Ramos (cell line): ENCODE data around the gene PHC3.

Source experiments
- in situ Hi-C: fragments of 300-500 bp; cut with MboI; formaldehyde crosslinking; loops from one replicate; pipeline ENCODE4 v1.14.3; 2022; ENCODE audit warnings: low sequenced_read_pairs; ENCODE audit not compliant: unreplicated experiment

Gene PHC3

GRCh38 chr3:170081079-170081741 lies 100.3 kb downstream of the PHC3 start:
- in situ Hi-C loops = no loop called here

GRCh38 chr3:170080605-170081004 lies 100.9 kb downstream of the PHC3 start:
- in situ Hi-C loops = no loop called here

GRCh38 chr3:170079536-170080165 lies 101.9 kb downstream of the PHC3 start:
- in situ Hi-C loops = no loop called here

GRCh38 chr3:170078620-170079281 lies 102.8 kb downstream of the PHC3 start:
- in situ Hi-C loops = no loop called here

GRCh38 chr3:170077361-170077760 lies 104.2 kb downstream of the PHC3 start:
- in situ Hi-C loops = no loop called here

GRCh38 chr3:170076715-170077238 lies 104.8 kb downstream of the PHC3 start:
- in situ Hi-C loops = no loop called here

- in situ Hi-C loops = no loop called here
Measured at GRCh38 chr3:170075441-170076091, 106.0 kb downstream of the PHC3 start.

- in situ Hi-C loops = no loop called here
Measured at GRCh38 chr3:170064108-170064507, 117.4 kb downstream of the PHC3 start.

GRCh38 chr3:170063691-170064090 lies 117.8 kb downstream of the PHC3 start:
- in situ Hi-C loops = no loop called here

- in situ Hi-C loops = no loop called here
Measured at GRCh38 chr3:170062769-170063168, 118.8 kb downstream of the PHC3 start.

GRCh38 chr3:170062068-170062467 lies 119.5 kb downstream of the PHC3 start:
- in situ Hi-C loops = no loop called here

- in situ Hi-C loops = no loop called here
Measured at GRCh38 chr3:170059447-170059846, 122.1 kb downstream of the PHC3 start.

GRCh38 chr3:170058127-170058526 lies 123.4 kb downstream of the PHC3 start:
- in situ Hi-C loops = no loop called here

- in situ Hi-C loops = no loop called here
Measured at GRCh38 chr3:170057550-170057949, 124.0 kb downstream of the PHC3 start.

GRCh38 chr3:170056710-170057454 lies 124.7 kb downstream of the PHC3 start:
- in situ Hi-C loops = no loop called here

- in situ Hi-C loops = no loop called here
Measured at GRCh38 chr3:170055209-170055608, 126.3 kb downstream of the PHC3 start.

GRCh38 chr3:170054204-170054603 lies 127.3 kb downstream of the PHC3 start:
- in situ Hi-C loops = no loop called here

GRCh38 chr3:170052398-170052797 lies 129.1 kb downstream of the PHC3 start:
- in situ Hi-C loops = no loop called here

GRCh38 chr3:170050753-170051152 lies 130.8 kb downstream of the PHC3 start:
- in situ Hi-C loops = no loop called here
